NCI-H1436 treated with DMSO at 0.1 percent for 48 hours (cell line): ENCODE data around the gene RPH3AL.
"Not testable (repeated sequence)": the region's sequence is repeated elsewhere in the genome, so short reads cannot be mapped to it uniquely, and the experiment has no call there.

Source experiments
- DNase-seq: peaks from one replicate; lab custom pipeline; 2025; lab: John Stamatoyannopoulos, UW

RPH3AL gene

DNA sequence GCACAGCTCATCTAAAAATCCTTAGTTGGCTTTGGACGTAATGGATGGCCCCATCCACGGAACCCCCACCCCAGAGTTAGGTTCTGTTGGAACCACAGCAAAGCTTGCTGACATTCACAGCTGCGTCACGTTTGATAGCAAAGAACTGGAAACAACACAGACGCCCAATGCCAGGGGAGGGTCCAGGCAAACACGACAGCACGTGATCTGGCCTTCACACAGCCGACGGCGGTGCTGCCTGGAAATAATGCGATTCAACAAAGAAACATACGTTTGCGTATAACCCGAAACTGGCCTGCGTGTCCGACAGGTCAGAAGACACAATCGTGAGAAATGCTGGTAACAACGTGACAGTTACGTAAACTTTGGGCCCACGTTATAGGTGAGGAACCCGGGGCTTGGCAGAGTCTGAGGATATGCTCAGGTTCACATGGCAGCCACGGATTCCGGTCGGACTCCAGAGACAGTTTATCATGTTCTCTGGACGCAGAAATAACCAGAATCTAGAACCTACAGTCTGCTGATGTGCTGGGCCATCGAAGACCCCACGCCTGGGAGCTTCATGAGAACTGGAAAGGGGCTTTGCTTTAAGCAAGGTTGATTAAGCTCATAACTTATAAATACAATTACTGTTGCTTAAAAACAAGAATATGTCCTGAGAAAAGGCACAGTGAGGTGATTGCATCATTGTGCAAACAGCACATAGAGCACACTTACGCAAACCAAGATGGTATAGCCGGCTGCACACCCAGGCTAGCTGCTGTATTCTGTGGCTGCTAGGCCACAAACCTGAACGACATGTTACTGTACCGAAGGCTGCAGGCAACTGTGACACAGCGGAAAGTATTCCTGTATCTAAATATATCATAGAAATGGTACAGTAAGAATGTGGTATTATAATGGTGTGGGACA is 70.4 kb downstream of the RPH3AL start:
- DNase-seq, result no peak

DNA sequence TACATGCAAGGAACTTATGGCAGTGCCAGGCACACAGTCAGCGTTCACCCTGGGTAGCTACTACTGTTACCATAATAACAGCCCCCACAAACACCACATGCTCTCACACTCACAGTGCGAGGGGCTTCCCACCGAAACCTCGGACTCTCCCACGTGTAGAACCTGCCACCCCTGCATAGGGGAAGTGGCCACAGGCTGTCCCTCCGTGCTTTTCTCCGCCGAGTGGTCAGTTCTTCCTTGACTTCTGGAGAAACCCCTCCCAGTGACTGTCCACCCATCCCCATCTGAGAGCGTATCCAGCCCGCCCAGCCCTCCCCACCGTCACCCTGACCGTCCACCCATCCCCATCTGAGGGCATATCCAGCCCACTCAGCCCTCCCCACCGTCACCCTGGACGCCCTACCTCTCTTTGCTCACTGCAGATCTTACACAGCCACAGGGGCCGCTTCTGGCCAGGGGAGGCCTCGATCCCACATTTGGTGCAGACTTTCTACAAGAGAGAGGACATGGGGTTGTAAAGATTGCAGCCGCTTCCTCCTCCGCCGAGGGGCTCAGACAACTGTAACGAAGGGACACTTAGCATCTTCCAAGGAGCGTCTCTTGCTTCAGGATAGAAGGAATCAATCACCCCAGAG is 71.1 kb downstream of the RPH3AL start:
- no peak for DNase-seq

DNA sequence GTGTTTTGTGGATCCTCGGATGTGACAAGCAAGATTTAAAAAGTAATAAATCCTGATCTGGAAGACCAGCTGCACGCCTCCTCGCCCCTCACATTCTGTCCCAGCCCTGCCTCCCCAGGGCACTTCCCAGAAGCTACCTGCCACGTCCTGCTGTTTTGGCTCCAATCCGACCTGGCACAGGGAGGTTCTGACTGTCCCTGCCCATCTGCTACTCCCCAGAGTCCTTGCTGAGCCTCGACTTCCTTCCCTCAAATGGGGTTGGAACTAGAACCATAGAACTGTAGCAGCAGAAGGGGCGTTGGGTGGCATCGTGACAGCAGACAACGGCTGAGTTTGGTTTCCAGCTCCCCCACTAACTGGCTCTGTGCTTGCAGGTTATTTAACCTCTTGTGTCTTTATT is 71.7 kb downstream of the RPH3AL start:
- no peak for DNase-seq

DNA sequence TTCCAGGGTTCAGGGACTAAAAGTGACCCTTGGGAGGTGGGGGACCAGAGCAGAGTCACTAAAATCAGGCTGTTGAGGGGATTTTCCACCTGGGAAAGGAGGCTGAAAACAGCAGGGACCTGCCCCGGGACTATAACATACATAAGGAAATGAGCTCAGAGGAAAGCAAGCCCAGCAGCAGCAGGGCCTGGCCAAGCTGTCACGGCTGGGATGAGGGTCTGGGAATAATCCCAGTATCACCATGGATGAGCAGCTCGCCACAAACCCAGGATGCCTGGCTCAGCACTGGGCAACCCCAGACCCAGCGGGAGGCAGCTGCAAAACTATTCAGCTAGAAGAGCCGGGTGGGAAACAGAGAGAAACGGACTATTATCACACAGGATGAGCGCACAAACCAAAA is 72.4 kb downstream of the RPH3AL start:
- DNase-seq, result no peak

DNA sequence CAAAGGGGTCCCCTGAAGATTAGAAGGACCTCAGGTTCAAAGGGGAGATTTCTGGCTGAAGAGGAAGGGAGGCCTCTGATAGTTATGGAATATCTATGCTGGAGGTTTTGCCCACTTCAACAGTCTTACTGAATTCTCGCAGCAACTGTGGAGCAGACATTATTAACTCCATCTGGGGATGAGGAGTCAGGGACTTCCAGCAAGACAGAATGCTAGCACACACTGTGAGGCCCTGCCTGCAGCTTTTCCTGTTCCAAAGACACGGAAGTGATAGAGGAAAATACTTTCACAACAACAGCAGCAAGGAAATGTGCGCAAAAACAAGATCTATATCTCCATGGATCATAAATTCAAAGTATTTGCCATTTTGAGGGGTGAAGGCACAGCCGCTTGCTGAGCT is 72.8 kb downstream of the RPH3AL start:
- DNase-seq, result no peak

DNA sequence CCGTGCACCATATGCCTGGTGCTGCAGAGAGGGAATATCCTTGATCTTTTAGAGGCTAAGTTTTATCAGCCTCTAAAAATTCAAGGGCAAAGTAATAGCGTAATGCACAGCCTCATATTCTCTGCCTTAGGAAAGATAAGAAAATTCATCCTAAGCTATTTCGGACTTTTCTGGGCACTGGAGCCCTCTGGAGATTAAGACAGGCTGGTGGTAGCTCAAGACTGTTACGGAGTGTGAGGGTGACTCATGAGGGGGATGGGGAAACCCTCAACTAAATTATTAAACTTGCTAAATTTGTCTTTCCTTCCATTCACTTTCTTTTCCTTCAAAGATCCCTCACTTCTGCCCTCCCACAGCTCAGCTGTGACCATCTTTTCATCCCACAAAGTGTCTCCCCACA is 73.3 kb downstream of the RPH3AL start:
- no peak for DNase-seq

DNA sequence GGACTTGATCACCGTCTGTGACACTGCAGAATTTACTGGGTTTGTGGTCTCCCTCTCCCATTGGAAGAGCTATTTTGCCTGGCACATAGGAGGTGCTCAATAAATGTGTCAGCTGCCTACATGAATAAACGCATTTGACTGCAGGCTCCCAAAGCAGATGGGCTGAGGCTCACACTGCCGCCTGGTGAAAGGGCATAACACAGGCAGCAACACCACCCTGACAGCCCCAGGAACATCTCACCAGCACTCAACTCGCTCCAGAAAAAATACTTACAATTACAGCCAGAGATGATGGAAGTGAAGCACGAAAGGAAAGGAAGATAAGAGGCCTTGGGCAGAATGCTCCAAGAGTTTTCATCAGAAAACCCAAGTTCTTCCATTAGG is 73.9 kb downstream of the RPH3AL start:
- DNase-seq, result no peak

DNA sequence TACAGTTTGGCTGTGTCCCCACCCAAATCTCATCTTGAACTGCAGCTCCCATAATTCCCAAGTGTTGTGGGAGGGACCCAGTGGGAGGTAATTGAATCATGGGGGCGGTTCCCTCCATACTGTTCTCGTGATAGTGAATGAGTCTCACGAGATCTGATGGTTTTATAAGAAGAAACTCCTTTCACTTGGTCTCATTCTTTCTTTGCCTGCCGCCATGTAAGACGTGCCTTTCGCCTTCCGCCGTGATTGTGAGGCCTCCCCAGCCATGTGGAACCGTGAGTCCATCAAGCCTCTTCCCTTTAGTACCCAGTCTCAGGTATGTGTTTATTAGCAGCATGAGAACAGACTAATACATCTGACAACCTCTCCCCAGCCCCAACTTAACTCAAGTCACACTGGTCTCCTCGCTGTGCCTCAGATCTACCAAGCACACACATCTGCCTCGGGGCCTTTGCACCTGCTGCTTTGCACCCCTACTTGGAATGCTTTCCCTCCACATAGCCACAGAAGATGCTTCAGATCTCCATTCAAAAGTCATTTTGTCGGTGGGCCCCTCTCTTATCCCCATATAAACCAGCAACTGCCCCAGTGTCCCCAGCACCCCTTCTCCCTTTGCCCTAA is 74.4 kb downstream of the RPH3AL start:
- no peak for DNase-seq

DNA sequence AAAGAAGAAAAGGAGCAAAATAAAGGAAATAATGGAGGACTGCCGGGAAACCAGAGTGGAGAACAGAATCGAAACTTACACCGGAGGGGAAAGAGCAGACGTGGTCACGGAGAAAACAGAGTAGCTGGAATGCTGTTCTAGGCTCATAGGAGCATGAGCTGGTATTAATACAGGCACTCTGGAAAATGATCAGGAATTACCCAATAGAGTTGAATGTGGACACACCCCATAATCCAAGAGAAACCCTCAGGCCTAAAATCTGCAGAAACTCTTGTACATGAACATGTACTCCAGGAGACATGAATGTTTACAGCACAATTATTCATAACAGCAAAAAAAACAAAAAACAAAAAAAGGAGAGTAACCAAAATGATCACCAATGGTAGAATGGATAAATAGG is 77.7 kb downstream of the RPH3AL start:
- DNase-seq, result no peak

DNA sequence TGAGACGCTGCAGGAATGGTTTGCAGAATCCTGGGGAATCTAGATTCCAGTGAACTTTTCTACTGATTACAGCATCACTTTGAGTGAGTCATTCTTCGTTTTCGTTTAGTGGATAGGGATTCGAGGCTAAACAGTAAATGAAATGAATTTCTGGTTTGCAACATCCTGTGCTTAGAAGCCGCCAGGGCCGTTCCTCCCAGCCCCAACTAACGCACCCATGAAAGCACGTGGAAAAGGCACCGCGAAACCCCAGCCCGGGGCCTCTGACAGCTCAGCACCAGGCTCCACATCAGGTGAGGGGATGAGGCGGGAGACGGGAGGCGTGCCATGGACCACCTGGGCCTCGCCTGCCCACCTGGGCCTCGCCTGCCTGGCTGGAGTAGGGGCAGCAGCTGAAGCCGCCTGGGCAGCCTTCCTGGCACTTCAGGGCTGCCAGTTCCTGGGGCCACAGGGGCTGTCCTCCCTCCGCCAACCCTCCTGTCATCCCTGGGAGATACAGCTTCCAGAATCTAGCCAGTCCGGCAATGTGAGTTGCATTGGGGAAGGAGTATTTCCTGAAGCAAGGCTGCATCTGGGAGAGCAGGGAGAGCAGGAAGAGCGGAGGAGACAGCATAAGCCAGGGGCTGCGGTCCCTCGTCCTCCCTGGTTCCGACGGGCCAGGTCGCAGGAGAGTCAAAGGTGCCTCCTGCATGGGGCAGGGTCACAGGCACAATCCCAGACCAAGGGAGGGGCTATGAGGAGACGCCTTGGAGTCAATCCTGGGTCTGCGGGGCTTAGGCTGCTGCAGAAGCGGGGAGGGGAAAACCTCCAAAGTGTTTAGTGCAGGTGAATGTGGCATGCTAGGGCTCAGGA is 78.4 kb downstream of the RPH3AL start:
- DNase-seq, result no peak

DNA sequence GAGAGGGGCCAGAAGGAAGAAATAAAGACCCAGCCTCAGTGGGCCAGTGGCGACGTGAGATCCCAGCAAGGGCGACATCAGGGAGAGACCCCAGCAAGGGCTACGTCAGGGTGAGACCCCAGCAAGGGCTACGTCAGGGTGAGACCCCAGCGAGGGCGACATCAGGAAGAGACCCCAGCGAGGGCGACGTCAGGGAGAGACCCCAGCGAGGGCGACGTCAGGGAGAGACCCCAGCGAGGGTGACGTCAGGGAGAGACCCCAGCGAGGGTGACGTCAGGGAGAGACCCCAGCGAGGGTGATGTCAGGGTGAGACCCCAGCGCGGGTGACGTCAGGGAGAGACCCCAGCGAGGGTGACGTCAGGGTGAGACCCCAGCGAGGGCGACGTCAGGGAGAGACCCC is 79.8 kb downstream of the RPH3AL start:
- DNase-seq, result not testable (repeated sequence)

DNA sequence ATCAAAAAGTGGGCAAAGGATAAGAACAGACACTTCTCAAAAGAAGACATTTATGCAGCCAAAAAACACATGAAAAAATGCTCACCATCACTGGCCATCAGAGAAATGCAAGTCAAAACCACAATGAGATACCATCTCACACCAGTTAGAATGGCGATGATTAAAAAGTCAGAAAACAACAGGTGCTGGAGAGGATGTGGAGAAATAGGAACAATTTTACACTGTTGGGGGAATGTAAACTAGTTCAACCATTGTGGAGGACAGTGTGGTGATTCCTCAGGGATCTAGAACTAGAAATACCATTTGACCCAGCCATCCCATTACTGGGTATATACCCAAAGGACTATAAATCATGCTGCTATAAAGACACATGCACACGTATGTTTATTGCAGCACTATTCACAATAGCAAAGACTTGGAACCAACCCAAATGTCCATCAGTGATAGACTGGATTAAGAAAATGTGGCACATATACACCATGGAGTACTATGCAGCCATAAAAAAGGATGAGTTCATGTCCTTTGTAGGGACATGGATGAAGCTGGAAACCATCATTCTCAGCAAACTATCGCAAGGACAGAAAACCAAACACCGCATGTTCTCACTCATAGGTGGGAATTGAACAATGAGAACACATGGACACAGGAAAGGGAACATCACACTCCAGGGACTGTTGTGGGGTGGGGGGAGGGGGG is 80.5 kb downstream of the RPH3AL start:
- DNase-seq, result not testable (repeated sequence)

DNA sequence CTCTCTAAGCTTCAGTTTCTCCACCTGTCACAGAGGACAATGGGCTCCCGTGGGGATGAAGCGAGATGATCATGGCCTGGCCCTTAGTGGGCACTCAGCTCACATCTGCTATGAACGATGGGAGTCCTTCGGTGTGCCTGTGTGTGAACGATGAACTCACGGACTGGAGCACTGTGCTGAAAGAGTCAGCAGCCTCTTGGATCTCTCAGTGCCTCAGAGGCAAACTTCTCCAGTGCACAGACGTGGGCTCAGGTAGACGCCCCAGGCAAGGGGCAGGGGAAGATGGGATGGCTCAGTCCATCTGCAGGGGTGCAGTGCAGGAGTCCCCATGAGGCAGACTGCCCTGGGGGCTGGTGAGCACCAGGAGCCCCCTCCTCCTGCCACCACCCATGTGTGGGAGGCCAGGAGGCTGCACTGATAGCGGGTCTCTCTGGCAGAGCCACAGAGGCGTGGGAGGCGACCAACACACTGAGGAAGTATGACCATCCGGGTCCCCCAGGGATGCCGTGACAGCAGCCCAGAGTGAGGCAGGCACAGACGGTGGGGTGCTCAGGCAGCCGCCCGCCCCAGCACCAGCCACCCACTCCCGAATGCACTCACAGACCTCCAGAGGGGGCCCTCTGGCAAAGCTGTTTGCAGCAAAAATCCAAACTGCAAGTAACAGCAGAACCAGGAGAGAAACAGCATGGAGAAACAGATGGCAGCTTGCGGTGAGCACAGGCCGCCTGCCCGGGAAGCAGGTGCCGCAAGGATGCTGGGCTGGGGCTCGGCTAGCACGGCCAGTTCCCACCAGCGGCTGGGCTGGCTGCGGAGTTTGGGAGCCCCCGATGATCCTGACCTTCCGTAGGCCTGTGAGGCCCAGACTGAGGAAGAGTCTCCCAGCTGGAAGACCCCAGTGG is 82.7 kb downstream of the RPH3AL start:
- DNase-seq, result no peak

DNA sequence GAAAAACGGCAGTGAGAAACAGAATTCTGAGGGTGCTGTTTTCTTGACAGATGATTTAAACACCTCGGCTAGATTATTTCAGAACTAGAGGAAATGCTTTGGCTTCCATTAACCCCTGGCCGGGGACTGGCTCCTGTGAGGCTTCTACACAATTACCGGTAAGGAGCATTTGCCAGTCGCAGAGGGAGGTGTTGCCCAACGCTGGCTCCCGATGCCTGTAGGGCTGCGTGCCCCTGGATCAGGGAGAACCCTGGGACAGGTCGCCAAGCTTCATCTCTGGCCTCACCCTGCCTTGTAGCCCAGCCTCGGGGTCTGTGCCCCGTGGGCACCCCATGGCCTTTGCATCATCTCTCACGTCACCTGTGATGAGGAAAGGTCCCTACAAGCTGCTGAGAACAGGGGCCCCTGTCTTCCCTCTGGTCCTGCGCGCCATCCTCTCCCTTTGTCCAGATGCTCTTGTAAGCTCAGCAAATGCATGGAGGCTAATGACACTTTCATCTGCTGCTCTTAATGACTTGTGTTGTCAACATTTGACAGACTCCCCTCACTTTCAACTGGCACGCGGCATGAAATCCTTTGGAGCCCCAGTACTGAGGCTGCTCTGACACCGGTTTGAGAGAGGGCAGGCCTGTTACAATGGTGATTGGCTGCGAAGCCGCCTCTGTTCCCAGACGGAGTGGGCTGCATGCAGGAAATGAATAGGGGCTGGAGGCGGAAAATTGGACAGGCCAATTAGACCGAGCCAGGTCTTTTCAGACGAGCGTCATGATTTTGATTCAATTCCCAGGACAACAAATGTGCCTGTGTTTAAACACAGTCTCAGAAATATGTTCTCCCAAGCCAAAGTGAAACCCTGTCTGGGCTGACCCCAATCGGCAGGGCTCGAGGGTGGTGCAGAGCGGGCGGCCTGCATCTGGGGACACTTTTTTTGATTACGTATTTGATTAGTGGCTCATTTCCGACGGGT is 85.6 kb downstream of the RPH3AL start:
- no peak for DNase-seq

DNA sequence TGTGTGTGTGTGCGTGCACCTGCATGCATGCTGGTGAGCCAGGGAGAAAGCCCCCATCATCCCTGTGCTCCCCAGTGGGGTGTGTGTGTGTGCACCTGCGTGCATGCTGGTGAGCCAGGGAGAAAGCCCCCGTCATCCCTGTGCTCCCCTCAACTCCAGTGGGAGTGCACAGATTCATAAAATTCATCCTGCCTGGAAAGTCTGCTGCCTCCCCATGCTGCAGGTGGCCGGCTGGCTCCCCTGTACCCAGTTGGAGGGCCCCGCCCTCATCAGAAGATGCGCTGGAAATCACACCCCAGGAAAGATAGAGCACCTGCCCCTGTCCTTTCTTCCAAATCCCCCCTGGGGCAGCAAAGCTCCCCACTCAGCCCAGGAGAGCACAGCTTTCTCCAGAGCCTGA is 86.4 kb downstream of the RPH3AL start:
- DNase-seq, result no peak

DNA sequence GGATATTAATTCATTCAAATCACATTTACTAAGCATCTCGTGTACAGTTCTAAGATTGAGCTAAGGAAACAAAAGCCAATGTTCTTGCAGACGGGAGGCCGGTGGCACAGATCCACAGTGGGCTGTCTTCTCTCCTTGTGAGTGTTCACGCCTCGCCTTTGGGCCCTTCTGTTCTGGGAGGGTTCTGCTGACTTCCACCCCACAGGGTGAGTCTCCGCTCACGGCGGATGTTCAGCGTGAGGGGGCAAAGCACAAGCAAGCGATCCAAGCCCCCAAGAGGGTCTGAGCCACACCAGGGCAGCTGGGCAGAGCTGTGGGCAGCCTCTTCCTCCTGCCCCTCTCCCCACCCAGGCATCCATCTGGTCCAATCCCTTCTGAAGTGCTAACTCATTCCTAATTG is 86.9 kb downstream of the RPH3AL start:
- no peak for DNase-seq

DNA sequence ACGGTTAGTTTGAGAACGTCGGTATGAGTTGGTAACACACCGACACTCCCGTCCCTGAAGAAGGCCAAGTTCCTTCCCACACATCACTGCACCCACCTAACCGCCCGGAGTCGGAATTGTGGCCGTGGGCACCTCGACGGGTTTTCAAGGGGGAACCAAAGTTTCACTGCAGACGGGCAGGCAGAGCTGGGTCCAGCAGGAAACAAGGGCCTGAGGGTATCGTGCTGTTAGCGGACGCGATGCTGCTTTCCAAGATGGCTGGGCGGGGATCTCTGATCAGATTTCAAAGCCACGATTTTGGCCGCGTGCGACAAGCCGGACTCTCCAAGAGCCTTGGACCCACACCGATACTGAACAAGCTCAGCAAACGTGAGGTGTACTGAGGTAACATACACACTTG is 88.8 kb downstream of the RPH3AL start:
- no peak for DNase-seq

DNA sequence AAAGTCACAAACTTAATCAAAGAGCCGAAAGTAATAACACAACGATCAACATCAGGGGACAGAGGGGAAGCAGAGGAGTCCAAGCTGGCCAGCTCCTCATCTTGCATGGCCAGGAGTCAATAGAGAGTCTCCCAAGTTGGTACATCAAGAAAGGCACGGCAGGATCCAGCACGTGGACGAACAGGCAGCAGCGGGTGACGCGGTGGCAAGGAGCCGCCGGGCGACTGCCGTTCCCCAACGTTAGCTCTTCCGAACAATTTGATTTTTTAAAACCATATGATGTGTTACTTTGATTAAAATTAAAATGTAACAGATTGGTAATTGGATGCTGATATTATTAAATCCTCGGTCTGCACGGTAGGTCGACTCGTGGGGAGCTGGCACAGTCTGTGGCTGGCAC is 89.3 kb downstream of the RPH3AL start:
- DNase-seq, result no peak

DNA sequence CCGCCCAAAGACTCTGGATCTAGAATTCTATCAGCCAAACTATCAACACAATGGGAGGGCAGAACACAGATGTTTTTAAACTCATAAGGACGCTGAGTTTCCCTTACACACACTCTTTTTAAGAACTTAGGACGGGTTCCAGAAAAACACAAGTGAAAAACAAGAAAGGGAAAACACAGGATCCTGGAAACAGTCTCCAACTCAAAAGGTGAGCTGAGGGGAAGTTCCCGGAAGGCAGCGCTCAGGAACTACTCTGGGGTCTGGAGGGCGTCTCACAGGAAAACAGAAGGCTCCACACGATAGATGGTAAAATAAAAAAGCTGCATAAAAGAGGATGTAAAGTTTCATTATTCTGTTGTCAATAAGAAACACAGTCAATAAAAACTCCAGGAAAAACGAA is 91.0 kb downstream of the RPH3AL start:
- no peak for DNase-seq
